GM23338 (cell line): ENCODE data around the gene DGAT2. TPM values are rescaled to one million over a fixed set of nuclear protein-coding genes. Genes with fewer than 3 reads are reported as not detected.

Experiments
- ATAC-seq: fragments of 200-7000 bp; cut with Tn5 transposase; 3 replicates; pipeline ENCODE4 v1.9.1; 2020
- DNase-seq: peaks from one replicate; pipeline ENCODE4 v3.0.0-alpha.2; 2015; ENCODE audit warnings: low spot score
- H2AFZ ChIP-seq: fragments of 200-600 bp; sonication (generic); 2 replicates; pipeline ENCODE4 v1.8.0; 2016; ENCODE audit warnings: antibody characterized with exemption, mild to moderate bottlenecking, moderate library complexity
- H3F3A ChIP-seq: fragments of 200-600 bp; sonication (generic); replicated peaks from 2 replicates; pipeline ENCODE4 v1.8.0; 2017; ENCODE audit warnings: antibody characterized with exemption, mixed run types, low read depth
- H3K27ac ChIP-seq: fragments of 200-600 bp; sonication (generic); 2 replicates; pipeline ENCODE4 v1.6.1; 2016; ENCODE audit warnings: low read depth
- H3K27me3 ChIP-seq: fragments of 200-600 bp; sonication (generic); 2 replicates; pipeline ENCODE4 v1.8.0; 2016; ENCODE audit warnings: mild to moderate bottlenecking, mixed run types, moderate library complexity; ENCODE audit not compliant: insufficient read depth
- H3K36me3 ChIP-seq: fragments of 200-600 bp; sonication (generic); 2 replicates; pipeline ENCODE4 v1.8.0; 2016; ENCODE audit warnings: mild to moderate bottlenecking; ENCODE audit not compliant: insufficient read depth
- H3K4me1 ChIP-seq: fragments of 200-600 bp; sonication (generic); 2 replicates; pipeline ENCODE4 v1.8.0; 2016; ENCODE audit warnings: mild to moderate bottlenecking, moderate library complexity; ENCODE audit not compliant: insufficient read depth
- H3K4me2 ChIP-seq: fragments of 200-600 bp; sonication (generic); 2 replicates; pipeline ENCODE4 v1.7.1; 2017; ENCODE audit warnings: mixed run types
- H3K4me3 ChIP-seq: fragments of 200-600 bp; sonication (generic); 2 replicates; pipeline ENCODE4 v1.6.1; 2016; ENCODE audit warnings: mixed run types
- H3K79me2 ChIP-seq: fragments of 200-600 bp; sonication (generic); replicated peaks from 2 replicates; pipeline ENCODE4 v1.8.0; 2017; ENCODE audit warnings: mild to moderate bottlenecking; ENCODE audit not compliant: insufficient read depth
- H3K9me2 ChIP-seq: fragments of 200-600 bp; sonication (generic); 2 replicates; pipeline ENCODE4 v1.8.0; 2017; ENCODE audit not compliant: insufficient read depth
- H4K20me1 ChIP-seq: fragments of 200-600 bp; sonication (generic); replicated peaks from 2 replicates; pipeline ENCODE4 v1.8.0; 2017; ENCODE audit warnings: mild to moderate bottlenecking; ENCODE audit not compliant: insufficient read depth
- H3K27ac Mint-ChIP-seq: 2 replicates; pipeline ENCODE4 v1.8.0; 2020; ENCODE audit warnings: inconsistent platforms, mild to moderate bottlenecking, moderate library complexity, mixed read lengths
- H3K27me3 Mint-ChIP-seq: 3 replicates; pipeline ENCODE4 v1.8.0; 2022; ENCODE audit warnings: low read depth, mild to moderate bottlenecking, moderate library complexity, mixed read lengths, inconsistent platforms; ENCODE audit not compliant: insufficient read depth, poor library complexity
- H3K36me3 Mint-ChIP-seq: 3 replicates; pipeline ENCODE4 v1.8.0; 2021; ENCODE audit warnings: low read depth, mild to moderate bottlenecking, inconsistent platforms, moderate library complexity, mixed read lengths
- H3K4me1 Mint-ChIP-seq: 3 replicates; pipeline ENCODE4 v1.8.0; 2020; ENCODE audit warnings: mild to moderate bottlenecking, inconsistent platforms, mixed read lengths
- H3K4me3 Mint-ChIP-seq: 3 replicates; pipeline ENCODE4 v1.8.0; 2021; ENCODE audit warnings: moderate library complexity, mild to moderate bottlenecking, inconsistent platforms, mixed read lengths
- H3K9me3 Mint-ChIP-seq: 3 replicates; pipeline ENCODE4 v1.8.0; 2020; ENCODE audit warnings: moderate library complexity, mild to moderate bottlenecking, inconsistent platforms, mixed read lengths
- ETS1 ChIP-seq: IDR thresholded peaks from 2 replicates; pipeline ENCODE4 v1.6.1; 2016; ENCODE audit warnings: antibody characterized with exemption
- POLR2AphosphoS5 ChIP-seq: IDR thresholded peaks from 2 replicates; pipeline ENCODE4 v1.6.1; 2016; ENCODE audit warnings: antibody characterized with exemption, low read depth
- ZNF331 ChIP-seq: fragments of 250-450 bp; sonication (Bioruptor Pico); IDR thresholded peaks from 2 replicates; pipeline ENCODE4 v1.5.0; 2020; ENCODE audit warnings: low read depth, mild to moderate bottlenecking, moderate library complexity
- ZNF462 ChIP-seq: fragments of 250-450 bp; sonication (Bioruptor Pico); IDR thresholded peaks from 2 replicates; pipeline ENCODE4 v1.5.0; 2020; ENCODE audit warnings: mild to moderate bottlenecking, moderate library complexity
- polyA plus RNA-seq: library from polyadenylated mRNA; unstranded; fragments of >200 nt; fragmentation: Nextera tagmentation; extraction: Ambion mirVana; gene quantifications from 2 replicates; pipeline ENCODE4 v1.2.1, GENCODE V29; 2016
- total RNA-seq: library from RNA; depleted of rRNA; stranded (reverse); fragments of >200 nt; shearing (Covaris generic); gene quantifications from 2 replicates; pipeline ENCODE4 v1.2.3, GENCODE V29; 2014
- TF ChIP-seq, protein P1 (sequence below), 2 experiments: fragments of 200-600 bp in 1 of 2; sonication (generic) in 1 of 2; conservative IDR thresholded peaks; 2 replicates each; pipeline versions ENCODE4 v1.5.1 to v1.6.1; 2016 to 2017; ENCODE audit warnings: antibody characterized with exemption in 2 of 2, low read depth in 2 of 2, mild to moderate bottlenecking in 2 of 2, moderate library complexity in 1 of 2

DGAT2 gene
- total and polyA plus RNA-seq, 2 experiments from 2014 or later: 1.9 to 2.6 TPM

- peaks cover 23% of the 10 kb centered on the region for H3K4me1 Mint-ChIP-seq
- H3K4me3 Mint-ChIP-seq: no peak overlapping the region
- H3K9me3 Mint-ChIP-seq: peaks cover 7% of the 10 kb centered on the region; the same call in 2 of the 3 replicates
These were observed 3.5 kb upstream of the DGAT2 start for GRCh38 chr11:75765116-75765515.

GRCh38 chr11:75766443-75767227 is 1.9 kb upstream of the DGAT2 start:
- peaks cover 11% of the 10 kb centered on the region; the same call in 1 of the 2 replicates for H3K4me1 ChIP-seq
- DNase-seq: no peak
- peaks cover 50% of the 10 kb centered on the region for H3K27me3 ChIP-seq
- no peaks in the 10 kb centered on the region for H3K9me2 ChIP-seq
- no peak overlapping the region for H3K4me2 ChIP-seq
- Mint-ChIP-seq H3K4me1 (peaks cover 23% of the 10 kb centered on the region), H3K27me3 (peaks cover 47% of the 10 kb centered on the region), H3K4me3 (no peak overlapping the region), H3K9me3 (peaks cover 7% of the 10 kb centered on the region; the same call in 2 of the 3 replicates), H3K36me3 (no peaks in the 10 kb centered on the region; the same call in 2 of the 3 replicates), H3K27ac (no peak overlapping the region)
- H3K27ac ChIP-seq: no peak overlapping the region
- no peaks in the 10 kb centered on the region for H3K36me3 ChIP-seq
- H3K4me3 ChIP-seq: no peak overlapping the region
- no peak for ATAC-seq
- peaks cover 7% of the 10 kb centered on the region for H4K20me1 ChIP-seq
- TF ChIP-seq POLR2AphosphoS5 (no peak), ZNF462 (no peak), ZNF331 (CRISPR knock-in tag) (no peak)
- TF ChIP-seq, protein P1, sequence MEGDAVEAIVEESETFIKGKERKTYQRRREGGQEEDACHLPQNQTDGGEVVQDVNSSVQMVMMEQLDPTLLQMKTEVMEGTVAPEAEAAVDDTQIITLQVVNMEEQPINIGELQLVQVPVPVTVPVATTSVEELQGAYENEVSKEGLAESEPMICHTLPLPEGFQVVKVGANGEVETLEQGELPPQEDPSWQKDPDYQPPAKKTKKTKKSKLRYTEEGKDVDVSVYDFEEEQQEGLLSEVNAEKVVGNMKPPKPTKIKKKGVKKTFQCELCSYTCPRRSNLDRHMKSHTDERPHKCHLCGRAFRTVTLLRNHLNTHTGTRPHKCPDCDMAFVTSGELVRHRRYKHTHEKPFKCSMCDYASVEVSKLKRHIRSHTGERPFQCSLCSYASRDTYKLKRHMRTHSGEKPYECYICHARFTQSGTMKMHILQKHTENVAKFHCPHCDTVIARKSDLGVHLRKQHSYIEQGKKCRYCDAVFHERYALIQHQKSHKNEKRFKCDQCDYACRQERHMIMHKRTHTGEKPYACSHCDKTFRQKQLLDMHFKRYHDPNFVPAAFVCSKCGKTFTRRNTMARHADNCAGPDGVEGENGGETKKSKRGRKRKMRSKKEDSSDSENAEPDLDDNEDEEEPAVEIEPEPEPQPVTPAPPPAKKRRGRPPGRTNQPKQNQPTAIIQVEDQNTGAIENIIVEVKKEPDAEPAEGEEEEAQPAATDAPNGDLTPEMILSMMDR (conservative IDR thresholded peaks at IDR 0.05; ENCODE audit: low read depth in 2 of 2): no peak
- H2AFZ ChIP-seq: no peak overlapping the region
- H3F3A ChIP-seq: no peaks in the 10 kb centered on the region
- no peaks in the 10 kb centered on the region for H3K79me2 ChIP-seq

More at GRCh38 chr11:75765116-75765515, 3.5 kb upstream of the DGAT2 start:
- H3K27me3 ChIP-seq: peaks cover 35% of the 10 kb centered on the region
- H3K79me2 ChIP-seq: no peaks in the 10 kb centered on the region
- no peaks in the 10 kb centered on the region; the same call in 2 of the 3 replicates for H3K36me3 Mint-ChIP-seq
- H3K4me3 ChIP-seq: no peak overlapping the region
- no peaks in the 10 kb centered on the region for H3F3A ChIP-seq
- H2AFZ ChIP-seq: no peak overlapping the region
- no peak overlapping the region for H3K27ac ChIP-seq
- H3K4me2 ChIP-seq: no peak overlapping the region
- H3K36me3 ChIP-seq: no peaks in the 10 kb centered on the region
- no peaks in the 10 kb centered on the region for H3K9me2 ChIP-seq
- ATAC-seq: no peak
- H3K27me3 Mint-ChIP-seq: peaks cover 40% of the 10 kb centered on the region
- peaks cover 11% of the 10 kb centered on the region; the same call in 1 of the 2 replicates for H3K4me1 ChIP-seq
- H4K20me1 ChIP-seq: peaks cover 5% of the 10 kb centered on the region
- no peak overlapping the region for H3K27ac Mint-ChIP-seq
- no peak for DNase-seq
- TF ChIP-seq ETS1: no peak
